GM12878 (cell line): ENCODE data around the gene RAET1G. TPM values are rescaled to one million over a fixed set of nuclear protein-coding genes. Genes with fewer than 3 reads are reported as not detected.

Experiments
- ATAC-seq: fragments of 200-7000 bp; cut with Tn5 transposase; 3 replicates; pipeline ENCODE4 v1.9.1; 2020; ENCODE audit warnings: mild to moderate bottlenecking, moderate library complexity
- BruUV-seq: library from RNA; stranded (reverse); fragments of 400-500 nt; replicated peaks from 2 replicates; lab custom pipeline; 2021; lab: Mats Ljungman, UMichigan
- CTCF ChIA-PET: fragments of 300-600 bp; sonication (Branson Sonifier 250); formaldehyde crosslinking; extraction: SDS; loops from one replicate; lab custom pipeline; 2021; ENCODE audit warnings: inconsistent platforms; lab: Yijun Ruan, JAX
- POLR2A ChIA-PET: fragments of 350-600 bp; formaldehyde crosslinking; extraction: SDS; loops from one replicate; lab custom pipeline; 2021; ENCODE audit warnings: inconsistent platforms; lab: Charles Lee
- RAD21 ChIA-PET: fragments of 300-600 bp; sonication (Branson Sonifier 250); formaldehyde crosslinking; loops from one replicate; lab custom pipeline; 2023; ENCODE audit warnings: antibody characterized with exemption; ENCODE audit not compliant: unreplicated experiment; lab: Charles Lee
- SMC1A ChIA-PET: fragments of 300-600 bp; sonication (Branson Sonifier 250); formaldehyde crosslinking; loops from one replicate; lab custom pipeline; 2023; ENCODE audit not compliant: unreplicated experiment, uncharacterized antibody; lab: Charles Lee
- DNase-seq: peaks from one replicate; pipeline ENCODE4 v3.0.0-alpha.2; 2011; ENCODE audit warnings: low read depth, low spot score
- FAIRE-seq: peaks from 3 replicates; lab custom pipeline; 2011; peaks lifted over from hg19 to GRCh38; lab: Jason Lieb, UNC
- H2AFZ ChIP-seq: 2 replicates; pipeline ENCODE4 v1.6.0; 2011; ENCODE audit warnings: low read depth, low read length, control low read depth; ENCODE audit not compliant: control insufficient read depth
- H3K27ac ChIP-seq: 2 replicates; pipeline ENCODE4 v1.5.1; 2011; ENCODE audit warnings: control low read depth; ENCODE audit not compliant: control insufficient read depth, insufficient read depth
- H3K27me3 ChIP-seq, 2 experiments: replicated peaks in 1 of 2; 2 replicates each; pipeline versions ENCODE4 v1.6.0 to v1.6.1; 2011; ENCODE audit warnings: low read length in 1 of 2; ENCODE audit not compliant: control insufficient read depth in 2 of 2, insufficient read depth in 2 of 2
- H3K36me3 ChIP-seq, 2 experiments: 2 replicates each; pipeline ENCODE4 v1.5.1; 2011; ENCODE audit warnings: low read length in 1 of 2; ENCODE audit not compliant: control insufficient read depth in 2 of 2, insufficient read depth in 2 of 2
- H3K4me1 ChIP-seq: 2 replicates; pipeline ENCODE4 v1.6.1; 2011; ENCODE audit warnings: mild to moderate bottlenecking, low read length, moderate library complexity, mixed read lengths; ENCODE audit not compliant: control insufficient read depth, insufficient read depth
- H3K4me2 ChIP-seq: 2 replicates; pipeline ENCODE4 v1.6.0; 2011; ENCODE audit warnings: control low read depth; ENCODE audit not compliant: control insufficient read depth, insufficient read depth
- H3K4me3 ChIP-seq: fragments of 200-600 bp; sonication (generic); 2 replicates; pipeline ENCODE4 v1.5.1; 2016
- H3K79me2 ChIP-seq: 2 replicates; pipeline ENCODE4 v1.6.0; 2011; ENCODE audit warnings: low read length; ENCODE audit not compliant: control insufficient read depth, insufficient read depth
- H3K9ac ChIP-seq: 2 replicates; pipeline ENCODE4 v1.8.0; 2011; ENCODE audit warnings: low read length, control low read depth, mixed read lengths; ENCODE audit not compliant: control insufficient read depth, insufficient read depth
- H3K9me3 ChIP-seq: replicated peaks from 3 replicates; pipeline ENCODE4 v1.5.1; 2011; ENCODE audit warnings: mild to moderate bottlenecking, low read length; ENCODE audit not compliant: control insufficient read depth, insufficient read depth
- H4K20me1 ChIP-seq: 2 replicates; pipeline ENCODE4 v1.6.0; 2011; ENCODE audit not compliant: control insufficient read depth, insufficient read depth
- CTCF ChIP-seq, 3 experiments: IDR thresholded peaks in 2 of 3; conservative IDR thresholded peaks in 1 of 3; 2 replicates each; pipeline ENCODE4 v1.5.1; 2011; ENCODE audit warnings: low read depth in 3 of 3, low read length in 3 of 3, mild to moderate bottlenecking in 3 of 3, control low read depth in 2 of 3, moderate library complexity in 2 of 3, inconsistent platforms in 1 of 3, mixed read lengths in 1 of 3; ENCODE audit not compliant: control insufficient read depth in 2 of 3, insufficient read depth in 1 of 3; ENCODE audit errors: extremely low read depth in 1 of 3
- EZH2 ChIP-seq: IDR thresholded peaks from 2 replicates; pipeline ENCODE4 v1.6.1; 2012; ENCODE audit warnings: low read depth, mild to moderate bottlenecking, control low read depth, inconsistent platforms, low read length, borderline replicate concordance; ENCODE audit not compliant: control insufficient read depth
- GABPA ChIP-seq: IDR thresholded peaks from 2 replicates; pipeline ENCODE4 v1.6.1; 2014; ENCODE audit warnings: antibody characterized with exemption, low read depth, mild to moderate bottlenecking, inconsistent platforms
- PBX3 ChIP-seq: IDR thresholded peaks from 2 replicates; pipeline ENCODE4 v1.6.1; 2011; ENCODE audit warnings: mild to moderate bottlenecking, low read depth, low read length, moderate library complexity; ENCODE audit not compliant: insufficient replicate concordance
- RCOR1 ChIP-seq: conservative IDR thresholded peaks from 2 replicates; pipeline ENCODE4 v1.6.1; 2012; ENCODE audit warnings: low read depth, low read length, improper control_type of control experiment
- ZNF622 ChIP-seq: fragments of 450-650 bp; IDR thresholded peaks from 2 replicates; pipeline ENCODE4 v1.6.1; 2017; ENCODE audit warnings: mild to moderate bottlenecking, inconsistent platforms
- WGBS: methylation state at CpG from one replicate; pipeline ENCODE4 v1.1.6; 2016; ENCODE audit warnings: low lambda C conversion rate; ENCODE audit not compliant: insufficient replicate concordance, insufficient coverage; ENCODE audit errors: missing lambda C conversion rate; 5-methylcytosine and 5-hydroxymethylcytosine counted together
- in situ Hi-C: fragments of 300-500 bp; cut with MboI; formaldehyde crosslinking; loops from 9 replicates; pipeline ENCODE4 v1.14.3; 2018; ENCODE audit warnings: mixed read lengths
- intact Hi-C: fragments of 100-400 bp; cut with micrococcal nuclease; formaldehyde crosslinking; loops from one replicate; pipeline ENCODE4 v1.14.2; 2022; ENCODE audit not compliant: unreplicated experiment
- polyA plus RNA-seq, 11 experiments: library from polyadenylated mRNA; depleted of rRNA in 4 of 11; unstranded in 6 of 11; stranded (reverse) in 5 of 11; fragments of >200 nt; fragmentation: Nextera tagmentation in 4 of 11; fragmentation: Illumina TruSeq in 1 of 11; extraction: Ambion mirVana in 4 of 11; extraction: Trizol in 1 of 11; gene quantifications; 1 replicate in 1 of 11; 2 replicates in 10 of 11; pipeline versions ENCODE4 v1.2.1 to v1.2.3, GENCODE V29; 2011 to 2016; ENCODE audit warnings: inconsistent platforms in 2 of 11, missing spikeins in 2 of 11, low read depth in 1 of 11
- total RNA-seq, 4 experiments: library from RNA; depleted of rRNA in 3 of 4; stranded (reverse); fragments of >200 nt in 3 of 4; fragmentation: Illumina TruSeq in 1 of 4; extraction: Trizol in 1 of 4; gene quantifications; 2 replicates each; pipeline versions ENCODE4 v1.2.1 to v1.2.3, GENCODE V29; 2013 to 2021

Gene RAET1G
- total and polyA plus RNA-seq, 10 of the 15 experiments (the other 5 are each of a cell fraction or from before 2014, with no cell fraction given): not detected

- TF ChIP-seq PBX3 (no peak), EZH2 (no peak), RCOR1 (no peak), ZNF622 (no peak)
- TF ChIP-seq, all 136 proteins: peak for 0
Observed at GRCh38 chr6:149898966-149899365, 24.0 kb downstream of the RAET1G start (continued).

GRCh38 chr6:149897855-149898744 is 24.8 kb downstream of the RAET1G start, which contains the start of gene RAET1E:
RAET1E (minus strand) TSS chr6:149898113; CDS start chr6:149890901, 7,212 bp downstream.
- no peak for FAIRE-seq
- POLR2A ChIA-PET: no interaction called here
- no peak within 1 kb of the TSS for H3K4me2 ChIP-seq

More at GRCh38 chr6:149897855-149898744, 24.8 kb downstream of the RAET1G start, which contains the start of gene RAET1E:
- H3K9ac ChIP-seq: no peak within 1 kb of the TSS
- ChIA-PET RAD21 (no interaction called here), SMC1A (no interaction called here), CTCF (no interaction called here)
- no peak within 1 kb of the TSS for H3K27ac ChIP-seq
- in situ Hi-C loops (no loop called here), intact Hi-C loops (no loop called here)
- TF ChIP-seq GABPA: no peak
- TF ChIP-seq CTCF (IDR thresholded peaks at IDR 0.05 in 2 of 3, conservative IDR thresholded peaks at IDR 0.05 in 1 of 3; ENCODE audit: control insufficient read depth in 2 of 3, extremely low read depth in 1 of 3, insufficient read depth in 1 of 3, low read depth in 3 of 3, low read length in 3 of 3): 0 out of 6 replicates have a peak, but pooled peaks of 1 of the 3 experiments have one; percentile 2
- H4K20me1 ChIP-seq: no peaks in the 10 kb centered on the region
- DNase-seq: no peak
- no TSS peak for BruUV-seq
- no peaks in the 10 kb centered on the region for H3K79me2 ChIP-seq
- no peak within 1 kb of the TSS for H3K4me3 ChIP-seq
- no peaks in the 10 kb centered on the region for H3K36me3 ChIP-seq
- H3K4me1 ChIP-seq: no peaks in the 10 kb centered on the region
- H3K27me3 ChIP-seq: peaks cover 0 to 5% of the 10 kb centered on the region in 2 experiments; a peak in 2 of 4 replicates
- H3K9me3 ChIP-seq: no peaks in the 10 kb centered on the region
- WGBS: 44% methylated on average over 16 of the region's 17 CpGs
- ATAC-seq: 0 out of 3 replicates have a peak, but pooled peaks have one; percentile 34
- no peak within 1 kb of the TSS for H2AFZ ChIP-seq
